SJSA1 (cell line): ENCODE results near the gene MSI2. TPM values are rescaled to one million over a fixed set of nuclear protein-coding genes. Genes with fewer than 3 reads are reported as not detected.

Experiments
- DNase-seq, 2 experiments: peaks; one replicate each; pipeline ENCODE4 v3.0.0-alpha.2; 2015 to 2020; ENCODE audit warnings: low spot score in 2 of 2, low read depth in 1 of 2
- H3K27ac ChIP-seq: fragments of 250-450 bp; sonication (Bioruptor Pico); 2 replicates; pipeline ENCODE4 v1.5.1; 2020; ENCODE audit warnings: mild to moderate bottlenecking, moderate library complexity
- H3K27me3 ChIP-seq: fragments of 250-450 bp; sonication (Bioruptor Pico); replicated peaks from 2 replicates; pipeline ENCODE4 v1.5.1; 2020; ENCODE audit warnings: mild to moderate bottlenecking, moderate library complexity
- H3K36me3 ChIP-seq: fragments of 250-450 bp; sonication (Bioruptor Pico); 2 replicates; pipeline ENCODE4 v1.5.1; 2020; ENCODE audit warnings: mild to moderate bottlenecking
- H3K4me1 ChIP-seq: fragments of 250-450 bp; sonication (Bioruptor Pico); replicated peaks from 2 replicates; pipeline ENCODE4 v1.6.1; 2021; ENCODE audit warnings: mild to moderate bottlenecking
- H3K4me3 ChIP-seq: fragments of 250-450 bp; sonication (Bioruptor Pico); 2 replicates; pipeline ENCODE4 v1.5.1; 2020; ENCODE audit warnings: mild to moderate bottlenecking
- H3K9me3 ChIP-seq: fragments of 250-450 bp; sonication (Bioruptor Pico); replicated peaks from 2 replicates; pipeline ENCODE4 v1.5.1; 2020; ENCODE audit warnings: mild to moderate bottlenecking
- total RNA-seq: library from RNA; depleted of rRNA; stranded (reverse); fragments of >200 nt; shearing (Covaris generic); gene quantifications from 2 replicates; pipeline ENCODE4 v1.2.3, GENCODE V29; 2014

The MSI2 gene
- total RNA-seq, 1 experiment from 2014 or later, result 39.8 TPM

GRCh38 chr17:57482657-57483056 lies 226.3 kb downstream of the MSI2 start:
- Histone ChIP-seq H3K27me3 (no peaks in the 10 kb centered on the region), H3K9me3 (no peaks in the 10 kb centered on the region), H3K36me3 (no peaks in the 10 kb centered on the region), H3K4me1 (peaks cover 70% of the 10 kb centered on the region), H3K27ac (peak overlapping the region; percentile 95), H3K4me3 (no peak overlapping the region)
- no peak for DNase-seq

- Histone ChIP-seq H3K36me3 (no peaks in the 10 kb centered on the region), H3K27ac (peak overlapping the region; percentile 41), H3K9me3 (no peaks in the 10 kb centered on the region), H3K4me3 (no peak overlapping the region), H3K27me3 (no peaks in the 10 kb centered on the region), H3K4me1 (peaks cover 70% of the 10 kb centered on the region)
- peak in 1 of 2 experiments; percentile 75 for DNase-seq
Observed at GRCh38 chr17:57484081-57484666, 227.9 kb downstream of the MSI2 start.

GRCh38 chr17:57484826-57485565 lies 228.7 kb downstream of the MSI2 start:
- Histone ChIP-seq H3K27ac (peak overlapping the region; percentile 41), H3K36me3 (no peaks in the 10 kb centered on the region), H3K9me3 (no peaks in the 10 kb centered on the region), H3K4me1 (peaks cover 70% of the 10 kb centered on the region), H3K27me3 (no peaks in the 10 kb centered on the region), H3K4me3 (no peak overlapping the region)
- DNase-seq, result no peak

GRCh38 chr17:57485566-57485865 lies 229.2 kb downstream of the MSI2 start:
- no peaks in the 10 kb centered on the region for H3K27me3 ChIP-seq
- H3K36me3 ChIP-seq, result no peaks in the 10 kb centered on the region
- DNase-seq, result no peak
- H3K9me3 ChIP-seq, result no peaks in the 10 kb centered on the region
- H3K4me1 ChIP-seq, result peaks cover 66% of the 10 kb centered on the region
- H3K4me3 ChIP-seq, result no peak overlapping the region
- H3K27ac ChIP-seq, result no peak overlapping the region

- H3K4me1 ChIP-seq, result peaks cover 59% of the 10 kb centered on the region
Observed at GRCh38 chr17:57485916-57486881, 229.9 kb downstream of the MSI2 start.

GRCh38 chr17:57486882-57487301 lies 230.6 kb downstream of the MSI2 start:
- H3K27me3 ChIP-seq, result no peaks in the 10 kb centered on the region
- H3K27ac ChIP-seq, result no peak overlapping the region
- H3K36me3 ChIP-seq, result no peaks in the 10 kb centered on the region
- no peaks in the 10 kb centered on the region for H3K9me3 ChIP-seq
- H3K4me3 ChIP-seq, result no peak overlapping the region
- no peak for DNase-seq
- H3K4me1 ChIP-seq, result peaks cover 52% of the 10 kb centered on the region

More at GRCh38 chr17:57485916-57486881, 229.9 kb downstream of the MSI2 start:
- Histone ChIP-seq H3K36me3 (no peaks in the 10 kb centered on the region), H3K27me3 (no peaks in the 10 kb centered on the region), H3K4me3 (no peak overlapping the region), H3K27ac (no peak overlapping the region), H3K9me3 (no peaks in the 10 kb centered on the region)
- DNase-seq, result peak in 1 of 2 experiments; percentile 45

GRCh38 chr17:57487573-57487972 lies 231.2 kb downstream of the MSI2 start:
- no peak overlapping the region for H3K4me3 ChIP-seq
- no peak for DNase-seq
- H3K36me3 ChIP-seq, result no peaks in the 10 kb centered on the region
- no peaks in the 10 kb centered on the region for H3K27me3 ChIP-seq
- H3K9me3 ChIP-seq, result no peaks in the 10 kb centered on the region
- H3K27ac ChIP-seq, result no peak overlapping the region
- peaks cover 47% of the 10 kb centered on the region for H3K4me1 ChIP-seq

GRCh38 chr17:57488856-57489255 lies 232.5 kb downstream of the MSI2 start:
- DNase-seq, result no peak
- Histone ChIP-seq H3K9me3 (no peaks in the 10 kb centered on the region), H3K4me1 (peaks cover 34% of the 10 kb centered on the region), H3K4me3 (no peak overlapping the region), H3K27ac (no peak overlapping the region), H3K27me3 (no peaks in the 10 kb centered on the region), H3K36me3 (no peaks in the 10 kb centered on the region)

- Histone ChIP-seq H3K27me3 (no peaks in the 10 kb centered on the region), H3K36me3 (no peaks in the 10 kb centered on the region), H3K27ac (no peak overlapping the region), H3K9me3 (no peaks in the 10 kb centered on the region), H3K4me3 (no peak overlapping the region), H3K4me1 (peaks cover 30% of the 10 kb centered on the region)
- no peak for DNase-seq
Observed at GRCh38 chr17:57489321-57489720, 233.0 kb downstream of the MSI2 start.

- Histone ChIP-seq H3K27me3 (no peaks in the 10 kb centered on the region), H3K4me3 (no peak overlapping the region), H3K9me3 (no peaks in the 10 kb centered on the region), H3K4me1 (peaks cover 20% of the 10 kb centered on the region), H3K36me3 (no peaks in the 10 kb centered on the region), H3K27ac (no peak overlapping the region)
- DNase-seq, result no peak
Observed at GRCh38 chr17:57490111-57490845, 234.0 kb downstream of the MSI2 start.

GRCh38 chr17:57490890-57491289 lies 234.6 kb downstream of the MSI2 start:
- Histone ChIP-seq H3K27ac (no peak overlapping the region), H3K4me3 (no peak overlapping the region), H3K9me3 (no peaks in the 10 kb centered on the region), H3K36me3 (no peaks in the 10 kb centered on the region), H3K4me1 (peaks cover 14% of the 10 kb centered on the region), H3K27me3 (no peaks in the 10 kb centered on the region)
- DNase-seq, result no peak

- Histone ChIP-seq H3K9me3 (no peaks in the 10 kb centered on the region), H3K4me1 (no peaks in the 10 kb centered on the region), H3K4me3 (no peak overlapping the region), H3K27me3 (no peaks in the 10 kb centered on the region), H3K36me3 (no peaks in the 10 kb centered on the region), H3K27ac (no peak overlapping the region)
- no peak for DNase-seq
Observed at GRCh38 chr17:57493171-57493570, 236.8 kb downstream of the MSI2 start.

- no peak for DNase-seq
- no peaks in the 10 kb centered on the region for H3K4me1 ChIP-seq
- no peak overlapping the region for H3K4me3 ChIP-seq
- H3K27me3 ChIP-seq, result no peaks in the 10 kb centered on the region
- H3K9me3 ChIP-seq, result no peaks in the 10 kb centered on the region
- H3K27ac ChIP-seq, result no peak overlapping the region
- H3K36me3 ChIP-seq, result no peaks in the 10 kb centered on the region
Observed at GRCh38 chr17:57493625-57494024, 237.3 kb downstream of the MSI2 start.
